Endothelial cell of umbilical vein (primary cell): ENCODE data around the gene EPAS1.

ENCODE experiments used
- EZH2 ChIP-seq: IDR thresholded peaks from 2 replicates; pipeline ENCODE4 v1.6.1; 2012; ENCODE audit warnings: borderline replicate concordance, low read depth, mild to moderate bottlenecking, moderate library complexity, low read length, inconsistent platforms; ENCODE audit not compliant: severe bottlenecking
- GATA2 ChIP-seq: IDR thresholded peaks from 2 replicates; pipeline ENCODE4 v1.7.0; 2011; ENCODE audit warnings: low read depth, mild to moderate bottlenecking, moderate library complexity, mixed read lengths, low read length; ENCODE audit not compliant: insufficient read length, insufficient read depth
- MYC ChIP-seq: IDR thresholded peaks from one replicate; pipeline ENCODE4 v1.6.1; 2011; ENCODE audit warnings: mild to moderate bottlenecking, low read depth, low read length
- POLR2A ChIP-seq: IDR thresholded peaks from 2 replicates; pipeline ENCODE4 v1.6.1; 2012; ENCODE audit warnings: low read depth, mild to moderate bottlenecking, control low read depth, low read length
- POLR2AphosphoS5 ChIP-seq: IDR thresholded peaks from 2 replicates; pipeline ENCODE4 v1.6.1; 2012; ENCODE audit warnings: low read depth, mild to moderate bottlenecking, control low read depth, low read length, moderate library complexity; ENCODE audit not compliant: insufficient read depth
- TF ChIP-seq, protein P1 (sequence below), 2 donors: IDR thresholded peaks; 1 replicate in 1 of 2; 2 replicates in 1 of 2; pipeline ENCODE4 v1.5.1; 2011; ENCODE audit warnings: low read length in 2 of 2, mild to moderate bottlenecking in 2 of 2, moderate library complexity in 2 of 2, control low read depth in 1 of 2, inconsistent platforms in 1 of 2, low read depth in 1 of 2; ENCODE audit not compliant: insufficient read depth in 1 of 2; ENCODE audit errors: extremely low read depth in 1 of 2

DNA sequence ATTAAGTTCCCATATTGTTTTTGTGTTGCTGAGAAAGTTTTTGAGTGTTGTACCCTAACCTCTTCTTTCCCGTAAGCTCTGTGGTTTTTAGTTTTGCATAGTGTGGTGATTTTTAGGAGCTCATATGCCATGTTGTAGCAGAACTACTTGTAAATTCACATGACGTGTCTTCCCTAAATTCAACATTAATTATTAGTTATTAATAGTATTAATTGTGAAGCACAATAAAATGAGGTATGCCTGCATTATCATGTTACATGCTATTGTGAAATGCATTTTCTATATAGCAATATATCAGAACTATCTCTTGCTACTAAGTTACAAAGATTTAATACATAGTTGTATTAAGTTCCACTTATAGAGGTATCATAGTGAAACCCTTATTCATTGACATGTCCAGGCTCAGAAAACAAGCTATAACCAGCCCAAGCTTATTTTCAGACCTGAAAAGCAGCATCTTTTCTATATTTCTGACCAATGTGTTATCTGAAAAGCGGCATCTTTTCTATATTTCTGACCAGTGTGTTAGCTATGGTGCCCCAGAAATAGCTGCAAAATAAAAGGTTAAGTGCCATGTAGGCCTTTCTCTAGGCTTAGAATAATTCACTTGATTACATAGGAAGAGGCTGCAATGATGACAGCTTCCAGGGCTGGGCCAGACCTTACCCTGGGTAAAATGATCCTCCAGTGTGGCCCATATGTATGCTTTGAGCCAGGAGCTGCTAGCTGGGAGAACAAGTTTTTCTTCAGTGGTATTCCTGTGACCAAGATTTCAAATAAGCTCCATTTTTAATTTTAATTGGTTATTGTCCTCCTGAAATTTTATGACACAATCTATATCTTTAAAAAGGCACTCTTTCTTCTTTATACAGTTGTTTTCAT is 21.6 kb downstream of the EPAS1 start:
- TF ChIP-seq, protein P1, sequence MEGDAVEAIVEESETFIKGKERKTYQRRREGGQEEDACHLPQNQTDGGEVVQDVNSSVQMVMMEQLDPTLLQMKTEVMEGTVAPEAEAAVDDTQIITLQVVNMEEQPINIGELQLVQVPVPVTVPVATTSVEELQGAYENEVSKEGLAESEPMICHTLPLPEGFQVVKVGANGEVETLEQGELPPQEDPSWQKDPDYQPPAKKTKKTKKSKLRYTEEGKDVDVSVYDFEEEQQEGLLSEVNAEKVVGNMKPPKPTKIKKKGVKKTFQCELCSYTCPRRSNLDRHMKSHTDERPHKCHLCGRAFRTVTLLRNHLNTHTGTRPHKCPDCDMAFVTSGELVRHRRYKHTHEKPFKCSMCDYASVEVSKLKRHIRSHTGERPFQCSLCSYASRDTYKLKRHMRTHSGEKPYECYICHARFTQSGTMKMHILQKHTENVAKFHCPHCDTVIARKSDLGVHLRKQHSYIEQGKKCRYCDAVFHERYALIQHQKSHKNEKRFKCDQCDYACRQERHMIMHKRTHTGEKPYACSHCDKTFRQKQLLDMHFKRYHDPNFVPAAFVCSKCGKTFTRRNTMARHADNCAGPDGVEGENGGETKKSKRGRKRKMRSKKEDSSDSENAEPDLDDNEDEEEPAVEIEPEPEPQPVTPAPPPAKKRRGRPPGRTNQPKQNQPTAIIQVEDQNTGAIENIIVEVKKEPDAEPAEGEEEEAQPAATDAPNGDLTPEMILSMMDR (IDR thresholded peaks at IDR 0.05; ENCODE audit: extremely low read depth in 1 of 2, insufficient read depth in 1 of 2, low read depth in 1 of 2, low read length in 2 of 2): no peak
- TF ChIP-seq POLR2A: no peak
- TF ChIP-seq POLR2AphosphoS5: no peak
- TF ChIP-seq EZH2: no peak
- no peak for TF ChIP-seq MYC
- no peak for TF ChIP-seq GATA2
